GM12878 (cell line): Measurements from ENCODE around the gene NDUFA5. TPM values are rescaled to one million over a fixed set of nuclear protein-coding genes. Genes with fewer than 3 reads are reported as not detected.

Source experiments
- FOS ChIP-seq: IDR thresholded peaks from 3 replicates; pipeline ENCODE4 v1.6.1; 2011; ENCODE audit warnings: borderline replicate concordance; ENCODE audit not compliant: insufficient read length; ENCODE audit errors: extremely low read depth
- HDAC2 ChIP-seq: fragments of 200-600 bp; sonication (generic); IDR thresholded peaks from 2 replicates; pipeline ENCODE4 v1.6.1; 2017
- MEF2B ChIP-seq: fragments of 450-650 bp; IDR thresholded peaks from 2 replicates; pipeline ENCODE4 v1.6.1; 2018; ENCODE audit warnings: mild to moderate bottlenecking, moderate library complexity; ENCODE audit not compliant: partially characterized antibody, poor library complexity, severe bottlenecking
- NFXL1 ChIP-seq: fragments of 450-650 bp; IDR thresholded peaks from 2 replicates; pipeline ENCODE4 v1.6.1; 2017; ENCODE audit warnings: antibody characterized with exemption, mild to moderate bottlenecking, borderline replicate concordance
- PRDM15 ChIP-seq: fragments of 450-650 bp; formaldehyde crosslinking; IDR thresholded peaks from 2 replicates; pipeline ENCODE4 v1.4.0; 2020; ENCODE audit warnings: mild to moderate bottlenecking, moderate library complexity
- SMAD1 ChIP-seq: fragments of 450-650 bp; IDR thresholded peaks from 2 replicates; pipeline ENCODE4 v1.6.1; 2018; ENCODE audit warnings: mild to moderate bottlenecking, low read depth; ENCODE audit not compliant: partially characterized antibody
- TCF3 ChIP-seq: IDR thresholded peaks from 2 replicates; pipeline ENCODE4 v1.6.1; 2012; ENCODE audit warnings: low read depth, mild to moderate bottlenecking, low read length, borderline replicate concordance; ENCODE audit not compliant: insufficient read depth
- ZNF217 ChIP-seq: fragments of 450-650 bp; IDR thresholded peaks from 2 replicates; pipeline ENCODE4 v1.6.1; 2017; ENCODE audit warnings: antibody characterized with exemption, mild to moderate bottlenecking
- polyA plus RNA-seq, 11 experiments: library from polyadenylated mRNA; depleted of rRNA in 4 of 11; unstranded in 6 of 11; stranded (reverse) in 5 of 11; fragments of >200 nt; fragmentation: Nextera tagmentation in 4 of 11; fragmentation: Illumina TruSeq in 1 of 11; extraction: Ambion mirVana in 4 of 11; extraction: Trizol in 1 of 11; gene quantifications; 1 replicate in 1 of 11; 2 replicates in 10 of 11; pipeline versions ENCODE4 v1.2.1 to v1.2.3, GENCODE V29; 2011 to 2016; ENCODE audit warnings: inconsistent platforms in 2 of 11, missing spikeins in 2 of 11, low read depth in 1 of 11
- total RNA-seq, 4 experiments: library from RNA; depleted of rRNA in 3 of 4; stranded (reverse); fragments of >200 nt in 3 of 4; fragmentation: Illumina TruSeq in 1 of 4; extraction: Trizol in 1 of 4; gene quantifications; 2 replicates each; pipeline versions ENCODE4 v1.2.1 to v1.2.3, GENCODE V29; 2013 to 2021
- TF ChIP-seq, protein P1 (sequence below): IDR thresholded peaks from 2 replicates; pipeline ENCODE4 v1.6.1; 2012; ENCODE audit warnings: low read length, inconsistent platforms
- TF ChIP-seq, protein P2 (sequence below): fragments of 450-650 bp; IDR thresholded peaks from 2 replicates; pipeline ENCODE4 v1.6.1; 2017; ENCODE audit warnings: antibody characterized with exemption, mild to moderate bottlenecking, moderate library complexity
- TF ChIP-seq, protein P3 (sequence below): fragments of 450-650 bp; IDR thresholded peaks from 2 replicates; pipeline ENCODE4 v1.6.1; 2017; ENCODE audit warnings: mild to moderate bottlenecking, low read depth, inconsistent platforms; ENCODE audit not compliant: poor library complexity, severe bottlenecking

Gene NDUFA5
- total and polyA plus RNA-seq, 10 of the 15 experiments (the other 5 are each of a cell fraction or from before 2014, with no cell fraction given): 51.0 to 209 (median 86.9) TPM

DNA sequence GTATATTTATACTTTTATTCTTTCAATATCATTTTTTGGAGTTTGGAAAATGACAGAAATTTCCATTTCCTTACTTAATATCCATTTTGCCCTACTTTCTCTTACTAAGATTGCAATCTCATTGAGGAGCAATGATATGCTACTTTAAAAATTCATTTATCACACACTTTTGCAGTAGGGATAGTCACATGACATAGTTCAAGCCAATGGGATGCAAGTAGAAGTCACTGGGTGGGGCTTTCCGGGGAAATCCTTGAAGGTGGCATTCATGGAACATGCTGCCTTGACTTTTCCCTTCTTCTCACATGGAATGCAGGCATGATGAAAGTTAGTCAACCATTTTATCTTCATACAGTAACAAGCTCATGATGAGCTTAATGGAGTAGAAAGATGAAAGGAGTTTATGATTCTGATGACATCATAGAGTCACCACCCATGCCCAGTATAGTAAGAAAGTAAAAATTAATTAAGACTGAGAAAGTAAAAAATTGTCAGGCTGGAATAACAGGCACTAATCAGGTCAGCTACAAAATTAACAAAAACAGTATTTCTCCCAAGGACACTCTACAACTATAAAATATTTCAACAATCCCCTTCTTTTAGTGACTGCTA lies 56.6 kb downstream of the NDUFA5 start (continued):
- TF ChIP-seq FOS: no peak
- TF ChIP-seq, protein P1, sequence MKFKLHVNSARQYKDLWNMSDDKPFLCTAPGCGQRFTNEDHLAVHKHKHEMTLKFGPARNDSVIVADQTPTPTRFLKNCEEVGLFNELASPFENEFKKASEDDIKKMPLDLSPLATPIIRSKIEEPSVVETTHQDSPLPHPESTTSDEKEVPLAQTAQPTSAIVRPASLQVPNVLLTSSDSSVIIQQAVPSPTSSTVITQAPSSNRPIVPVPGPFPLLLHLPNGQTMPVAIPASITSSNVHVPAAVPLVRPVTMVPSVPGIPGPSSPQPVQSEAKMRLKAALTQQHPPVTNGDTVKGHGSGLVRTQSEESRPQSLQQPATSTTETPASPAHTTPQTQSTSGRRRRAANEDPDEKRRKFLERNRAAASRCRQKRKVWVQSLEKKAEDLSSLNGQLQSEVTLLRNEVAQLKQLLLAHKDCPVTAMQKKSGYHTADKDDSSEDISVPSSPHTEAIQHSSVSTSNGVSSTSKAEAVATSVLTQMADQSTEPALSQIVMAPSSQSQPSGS: no peak
- TF ChIP-seq, protein P2, sequence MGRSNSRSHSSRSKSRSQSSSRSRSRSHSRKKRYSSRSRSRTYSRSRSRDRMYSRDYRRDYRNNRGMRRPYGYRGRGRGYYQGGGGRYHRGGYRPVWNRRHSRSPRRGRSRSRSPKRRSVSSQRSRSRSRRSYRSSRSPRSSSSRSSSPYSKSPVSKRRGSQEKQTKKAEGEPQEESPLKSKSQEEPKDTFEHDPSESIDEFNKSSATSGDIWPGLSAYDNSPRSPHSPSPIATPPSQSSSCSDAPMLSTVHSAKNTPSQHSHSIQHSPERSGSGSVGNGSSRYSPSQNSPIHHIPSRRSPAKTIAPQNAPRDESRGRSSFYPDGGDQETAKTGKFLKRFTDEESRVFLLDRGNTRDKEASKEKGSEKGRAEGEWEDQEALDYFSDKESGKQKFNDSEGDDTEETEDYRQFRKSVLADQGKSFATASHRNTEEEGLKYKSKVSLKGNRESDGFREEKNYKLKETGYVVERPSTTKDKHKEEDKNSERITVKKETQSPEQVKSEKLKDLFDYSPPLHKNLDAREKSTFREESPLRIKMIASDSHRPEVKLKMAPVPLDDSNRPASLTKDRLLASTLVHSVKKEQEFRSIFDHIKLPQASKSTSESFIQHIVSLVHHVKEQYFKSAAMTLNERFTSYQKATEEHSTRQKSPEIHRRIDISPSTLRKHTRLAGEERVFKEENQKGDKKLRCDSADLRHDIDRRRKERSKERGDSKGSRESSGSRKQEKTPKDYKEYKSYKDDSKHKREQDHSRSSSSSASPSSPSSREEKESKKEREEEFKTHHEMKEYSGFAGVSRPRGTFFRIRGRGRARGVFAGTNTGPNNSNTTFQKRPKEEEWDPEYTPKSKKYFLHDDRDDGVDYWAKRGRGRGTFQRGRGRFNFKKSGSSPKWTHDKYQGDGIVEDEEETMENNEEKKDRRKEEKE: no peak
- TF ChIP-seq, protein P3, sequence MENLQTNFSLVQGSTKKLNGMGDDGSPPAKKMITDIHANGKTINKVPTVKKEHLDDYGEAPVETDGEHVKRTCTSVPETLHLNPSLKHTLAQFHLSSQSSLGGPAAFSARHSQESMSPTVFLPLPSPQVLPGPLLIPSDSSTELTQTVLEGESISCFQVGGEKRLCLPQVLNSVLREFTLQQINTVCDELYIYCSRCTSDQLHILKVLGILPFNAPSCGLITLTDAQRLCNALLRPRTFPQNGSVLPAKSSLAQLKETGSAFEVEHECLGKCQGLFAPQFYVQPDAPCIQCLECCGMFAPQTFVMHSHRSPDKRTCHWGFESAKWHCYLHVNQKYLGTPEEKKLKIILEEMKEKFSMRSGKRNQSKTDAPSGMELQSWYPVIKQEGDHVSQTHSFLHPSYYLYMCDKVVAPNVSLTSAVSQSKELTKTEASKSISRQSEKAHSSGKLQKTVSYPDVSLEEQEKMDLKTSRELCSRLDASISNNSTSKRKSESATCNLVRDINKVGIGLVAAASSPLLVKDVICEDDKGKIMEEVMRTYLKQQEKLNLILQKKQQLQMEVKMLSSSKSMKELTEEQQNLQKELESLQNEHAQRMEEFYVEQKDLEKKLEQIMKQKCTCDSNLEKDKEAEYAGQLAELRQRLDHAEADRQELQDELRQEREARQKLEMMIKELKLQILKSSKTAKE: no peak
- no peak for TF ChIP-seq SMAD1
- no peak for TF ChIP-seq NFXL1
- no peak for TF ChIP-seq PRDM15 (CRISPR knock-in tag)
- TF ChIP-seq TCF3: no peak
- TF ChIP-seq HDAC2: no peak
- no peak for TF ChIP-seq MEF2B
- no peak for TF ChIP-seq ZNF217
